Lower leg skin (tissue), 3 donors: ENCODE measurements around the gene PDE4DIP.
"Not testable (repeated sequence)": the region's sequence is repeated elsewhere in the genome, so short reads cannot be mapped to it uniquely, and the experiment has no call there.

ENCODE experiments used
- CTCF ChIP-seq, 3 donors: fragments of 450-650 bp; IDR thresholded peaks; one replicate each; pipeline ENCODE4 v1.5.1; 2016; ENCODE audit warnings: antibody characterized with exemption in 3 of 3, mild to moderate bottlenecking in 3 of 3, moderate library complexity in 2 of 3
- POLR2A ChIP-seq, 2 donors: fragments of 450-650 bp; IDR thresholded peaks; one replicate each; pipeline ENCODE4 v1.6.1; 2016 to 2017; ENCODE audit warnings: antibody characterized with exemption in 2 of 2, mild to moderate bottlenecking in 1 of 2, moderate library complexity in 1 of 2

- TF ChIP-seq CTCF, POLR2A (IDR thresholded peaks at IDR 0.05): not testable (repeated sequence)
Measured at GRCh38 chr1:148808268-148808928, 35.8 kb upstream of the PDE4DIP start.
